H9 (cell line): ENCODE data around the gene CLRN3. TPM values are rescaled to one million over a fixed set of nuclear protein-coding genes. Genes with fewer than 3 reads are reported as not detected.

Experiments used
- DNase-seq: peaks from one replicate; pipeline ENCODE4 v3.0.0-alpha.2; 2017
- H2AFZ ChIP-seq: one replicate; pipeline ENCODE4 v1.6.1; 2013; ENCODE audit warnings: mild to moderate bottlenecking, low read length, control low read depth, moderate library complexity
- H2AK5ac ChIP-seq: 2 replicates; pipeline ENCODE4 v1.6.1; 2013; ENCODE audit warnings: low read length, control low read depth, mixed read lengths; ENCODE audit not compliant: insufficient read length
- H2BK120ac ChIP-seq: one replicate; pipeline ENCODE4 v1.6.1; 2013; ENCODE audit warnings: low read depth, mild to moderate bottlenecking, low read length, control low read depth, inconsistent platforms; ENCODE audit not compliant: poor library complexity, severe bottlenecking
- H2BK12ac ChIP-seq: 2 replicates; pipeline ENCODE4 v1.6.1; 2013; ENCODE audit warnings: low read length, control low read depth, mixed read lengths, low read depth; ENCODE audit not compliant: insufficient read length
- H2BK15ac ChIP-seq: 2 replicates; pipeline ENCODE4 v1.6.1; 2013; ENCODE audit warnings: low read depth, low read length, control low read depth
- H2BK20ac ChIP-seq: one replicate; pipeline ENCODE4 v1.6.1; 2013; ENCODE audit warnings: low read depth, mild to moderate bottlenecking, low read length, control low read depth, inconsistent platforms; ENCODE audit not compliant: poor library complexity, severe bottlenecking
- H2BK5ac ChIP-seq: 2 replicates; pipeline ENCODE4 v1.6.1; 2013; ENCODE audit warnings: low read length, control low read depth, mixed read lengths; ENCODE audit not compliant: insufficient read length
- H3K14ac ChIP-seq: 2 replicates; pipeline ENCODE4 v1.6.1; 2013; ENCODE audit warnings: low read length, control low read depth; ENCODE audit not compliant: insufficient read depth
- H3K18ac ChIP-seq: 2 replicates; pipeline ENCODE4 v1.6.1; 2013; ENCODE audit warnings: low read depth, mild to moderate bottlenecking, mixed read lengths, low read length, control low read depth; ENCODE audit not compliant: insufficient read length
- H3K23ac ChIP-seq: 2 replicates; pipeline ENCODE4 v1.6.1; 2013; ENCODE audit warnings: low read length, control low read depth, mixed read lengths, low read depth; ENCODE audit not compliant: insufficient read length
- H3K23me2 ChIP-seq: 2 replicates; pipeline ENCODE4 v1.6.1; 2013; ENCODE audit warnings: low read depth, mild to moderate bottlenecking, mixed read lengths, low read length, control low read depth; ENCODE audit not compliant: insufficient read length, poor library complexity, severe bottlenecking
- H3K27ac ChIP-seq: 2 replicates; pipeline ENCODE4 v1.5.1; 2013; ENCODE audit warnings: low read length, control low read depth, mixed read lengths, low read depth; ENCODE audit not compliant: insufficient read length
- H3K27me3 ChIP-seq: 2 replicates; pipeline ENCODE4 v1.6.1; 2013; ENCODE audit warnings: low read length, control low read depth, inconsistent platforms; ENCODE audit not compliant: insufficient read depth
- H3K4ac ChIP-seq: 2 replicates; pipeline ENCODE4 v1.6.1; 2013; ENCODE audit warnings: low read depth, mild to moderate bottlenecking, control low read depth, inconsistent platforms, low read length, moderate library complexity
- H3K4me1 ChIP-seq: 2 replicates; pipeline ENCODE4 v1.6.1; 2013; ENCODE audit warnings: low read length, control low read depth, inconsistent platforms; ENCODE audit not compliant: insufficient read depth
- H3K4me2 ChIP-seq: 2 replicates; pipeline ENCODE4 v1.6.1; 2013; ENCODE audit warnings: low read length, control low read depth, mixed read lengths; ENCODE audit not compliant: insufficient read length, insufficient read depth
- H3K56ac ChIP-seq: 2 replicates; pipeline ENCODE4 v1.6.1; 2013; ENCODE audit warnings: low read depth, mild to moderate bottlenecking, mixed read lengths, low read length, control low read depth; ENCODE audit not compliant: insufficient read length
- H3K79me1 ChIP-seq: 2 replicates; pipeline ENCODE4 v1.6.1; 2013; ENCODE audit warnings: low read depth, mild to moderate bottlenecking, moderate library complexity, low read length, control low read depth, inconsistent platforms; ENCODE audit not compliant: insufficient read depth, poor library complexity, severe bottlenecking
- H3K79me2 ChIP-seq: 2 replicates; pipeline ENCODE4 v1.6.1; 2013; ENCODE audit warnings: low read length, control low read depth, inconsistent platforms; ENCODE audit not compliant: insufficient read depth
- H3K9ac ChIP-seq: 2 replicates; pipeline ENCODE4 v1.6.1; 2013; ENCODE audit warnings: low read length, control low read depth, mixed read lengths; ENCODE audit not compliant: insufficient read length; ENCODE audit errors: extremely low read depth
- H3K9me3 ChIP-seq: one replicate; pipeline ENCODE4 v1.6.1; 2013; ENCODE audit warnings: low read depth, low read length, inconsistent platforms; ENCODE audit not compliant: control insufficient read depth
- H3T11ph ChIP-seq: one replicate; pipeline ENCODE4 v1.6.1; 2013; ENCODE audit warnings: mild to moderate bottlenecking, low read length, control low read depth, inconsistent platforms
- H4K20me1 ChIP-seq: one replicate; pipeline ENCODE4 v1.6.1; 2013; ENCODE audit not compliant: control insufficient read depth, insufficient read length, insufficient read depth
- H4K5ac ChIP-seq: 2 replicates; pipeline ENCODE4 v1.6.1; 2013; ENCODE audit warnings: low read depth, mild to moderate bottlenecking, mixed read lengths, low read length, control low read depth; ENCODE audit not compliant: insufficient read length
- H4K8ac ChIP-seq: replicated peaks from 2 replicates; pipeline ENCODE4 v1.6.1; 2013; ENCODE audit warnings: low read length, control low read depth, mixed read lengths, low read depth; ENCODE audit not compliant: insufficient read length
- H4K91ac ChIP-seq: 2 replicates; pipeline ENCODE4 v1.6.1; 2013; ENCODE audit warnings: low read depth, mild to moderate bottlenecking, moderate library complexity, mixed read lengths, low read length, control low read depth; ENCODE audit not compliant: insufficient read length
- H3K27ac Mint-ChIP-seq, 3 experiments: 2 replicates in 2 of 3; 3 replicates in 1 of 3; pipeline ENCODE4 v1.8.0; 2020 to 2021; ENCODE audit warnings: mixed read lengths in 3 of 3, mild to moderate bottlenecking in 1 of 3, moderate library complexity in 1 of 3
- H3K27me3 Mint-ChIP-seq: 2 replicates; pipeline ENCODE4 v1.8.0; 2021; ENCODE audit warnings: low read depth, mild to moderate bottlenecking, moderate library complexity, mixed read lengths
- H3K36me3 Mint-ChIP-seq, 3 experiments: 2 replicates in 2 of 3; 3 replicates in 1 of 3; pipeline ENCODE4 v1.8.0; 2020 to 2021; ENCODE audit warnings: low read depth in 3 of 3, mixed read lengths in 3 of 3; ENCODE audit not compliant: insufficient read depth in 1 of 3
- H3K4me1 Mint-ChIP-seq, 2 experiments: 2 replicates each; pipeline ENCODE4 v1.8.0; 2020; ENCODE audit warnings: mixed read lengths in 2 of 2
- H3K4me3 Mint-ChIP-seq, 2 experiments: 2 replicates in 1 of 2; 3 replicates in 1 of 2; pipeline ENCODE4 v1.8.0; 2020 to 2021; ENCODE audit warnings: mild to moderate bottlenecking in 2 of 2, mixed read lengths in 2 of 2, moderate library complexity in 1 of 2
- H3K9me3 Mint-ChIP-seq, 2 experiments: 2 replicates in 1 of 2; 3 replicates in 1 of 2; pipeline ENCODE4 v1.8.0; 2020; ENCODE audit warnings: mild to moderate bottlenecking in 2 of 2, mixed read lengths in 2 of 2, moderate library complexity in 1 of 2
- CTCF ChIP-seq: fragments of 200-600 bp; sonication (generic); conservative IDR thresholded peaks from 3 replicates; pipeline ENCODE4 v1.8.0; 2021; ENCODE audit warnings: antibody characterized with exemption, mild to moderate bottlenecking
- WGBS: extraction: QIAGEN DNeasy Blood & Tissue Kit; methylation state at CpG from one replicate; pipeline ENCODE4 v1.1.7; 2013; ENCODE audit warnings: missing lambda C conversion rate, low lambda C conversion rate, mixed read lengths; ENCODE audit not compliant: insufficient read length; ENCODE audit errors: extremely low coverage; 5-methylcytosine and 5-hydroxymethylcytosine counted together
- total RNA-seq: library from RNA; stranded (reverse); gene quantifications from 2 replicates; pipeline ENCODE4 v1.2.1, GENCODE V29; 2021

The CLRN3 gene
- total RNA-seq, 1 experiment from 2014 or later: not detected

GRCh38 chr10:127863231-127863825 lies 29.4 kb downstream of the CLRN3 start:
- Mint-ChIP-seq H3K27ac (peak overlapping the region in 1 of 3 experiments; percentile 76; a peak in 2 of 7 replicates), H3K36me3 (peaks cover 0 to 21% (median 19%) of the 10 kb centered on the region in 3 experiments; a peak in 5 of 7 replicates), H3K4me1 (no peaks in the 10 kb centered on the region), H3K27me3 (no peaks in the 10 kb centered on the region), H3K4me3 (no peak overlapping the region), H3K9me3 (peaks cover 20 to 21% of the 10 kb centered on the region in 2 experiments)
- WGBS: no CpG with 5 or more reads among the region's 6 CpGs
- Histone ChIP-seq H3K27ac (no peak overlapping the region), H3K79me2 (no peaks in the 10 kb centered on the region), H3K23ac (no peak overlapping the region), H3T11ph (no peak overlapping the region), H2AFZ (no peak overlapping the region), H3K4me2 (no peak overlapping the region), H3K23me2 (no peaks in the 10 kb centered on the region), H4K91ac (no peak overlapping the region), H2BK12ac (no peak overlapping the region), H3K9me3 (no peaks in the 10 kb centered on the region), H3K79me1 (no peaks in the 10 kb centered on the region), H3K14ac (no peak overlapping the region), H3K56ac (no peak overlapping the region), H4K8ac (no peak overlapping the region), H3K4ac (no peak overlapping the region), H4K20me1 (no peaks in the 10 kb centered on the region), H3K18ac (no peak overlapping the region), H2BK20ac (no peak overlapping the region), H2BK15ac (no peak overlapping the region), H4K5ac (no peak overlapping the region), H2AK5ac (no peak overlapping the region), H3K9ac (no peak overlapping the region), H3K27me3 (no peaks in the 10 kb centered on the region), H2BK5ac (no peak overlapping the region), H2BK120ac (no peak overlapping the region), H3K4me1 (no peaks in the 10 kb centered on the region)
- peak; percentile 73 for DNase-seq
- TF ChIP-seq CTCF: no peak
